Smooth muscle cell of trachea (primary cell): ENCODE measurements around the gene SAMD4A. TPM values are rescaled to one million over a fixed set of nuclear protein-coding genes. Genes with fewer than 3 reads are reported as not detected.

Source experiments
- total RNA-seq: library from RNA; depleted of rRNA; stranded (reverse); fragments of >200 nt; gene quantifications from 2 replicates; pipeline ENCODE4 v1.2.1, GENCODE V29; 2014

SAMD4A gene
- 31.7 and 45.2 TPM in 2 replicates for total RNA-seq

GRCh38 chr14:54566410-54567223 is at the start of gene SAMD4A:
SAMD4A (plus strand) TSS chr14:54567128; CDS start chr14:54567917, 789 bp downstream.

Other genes with a start within 250 kb of the SAMD4A start
- 5.5 and 115 TPM in 2 replicates for gene CDKN3, start 170.1 kb upstream of the SAMD4A start, total RNA-seq
- 135 and 148 TPM in 2 replicates for gene CNIH1, start 125.8 kb upstream of the SAMD4A start, total RNA-seq
- 95.9 and 153 TPM in 2 replicates for gene GMFB, start 78.1 kb upstream of the SAMD4A start, total RNA-seq
- gene CGRRF1, start 57.2 kb upstream of the SAMD4A start, total RNA-seq: 12.9 and 17.7 TPM in 2 replicates